Vagina (tissue), 2 donors: Measurements from ENCODE around the gene SLC16A12.
A peak's percentile ranks its signal among the peaks of the same experiment; 100 is the strongest.

Experiments used
- CTCF ChIP-seq, 3 experiments: fragments of 450-650 bp in 2 of 3; fragments of 200-600 bp in 1 of 3; sonication (generic) in 1 of 3; IDR thresholded peaks; one replicate each; pipeline ENCODE4 v1.5.1; 2017 to 2019; ENCODE audit warnings: antibody characterized with exemption in 3 of 3, mild to moderate bottlenecking in 2 of 3, moderate library complexity in 2 of 3
- POLR2A ChIP-seq, 2 donors: fragments of 450-650 bp; IDR thresholded peaks; one replicate each; pipeline ENCODE4 v1.6.1; 2017; ENCODE audit warnings: antibody characterized with exemption in 2 of 2, mild to moderate bottlenecking in 2 of 2, moderate library complexity in 2 of 2
- POLR2AphosphoS5 ChIP-seq, 2 donors: sonication (generic); formaldehyde crosslinking; IDR thresholded peaks; one replicate each; pipeline ENCODE4 v1.9.0; 2017; ENCODE audit warnings: antibody characterized with exemption in 2 of 2, mild to moderate bottlenecking in 2 of 2, low read depth in 1 of 2; ENCODE audit not compliant: insufficient read depth in 1 of 2

- TF ChIP-seq CTCF (IDR thresholded peaks at IDR 0.05), result no peak
- TF ChIP-seq POLR2A (IDR thresholded peaks at IDR 0.05), result no peak
- peak; percentile 17 to 76 for TF ChIP-seq POLR2AphosphoS5 (IDR thresholded peaks at IDR 0.05; ENCODE audit: insufficient read depth in 1 of 2, low read depth in 1 of 2)
These were observed 120.2 kb downstream of the SLC16A12 start for GRCh38 chr10:89414879-89415821.
